Stimulated activated naive CD8-positive, alpha-beta T cell treated with anti-CD3 and anti-CD28 coated beads, Interleukin-15, Interleukin-2, amounts not matched to agents 100 ng/mL and 50 ng/mL, for 24 hours (primary cell): ENCODE measurements around the gene SP8.

Source experiments
- H3K27ac Mint-ChIP-seq: one replicate; pipeline ENCODE4 v1.8.0; 2021; ENCODE audit warnings: mild to moderate bottlenecking, mixed read lengths
- H3K27me3 Mint-ChIP-seq: one replicate; pipeline ENCODE4 v1.8.0; 2021; ENCODE audit warnings: mixed read lengths
- H3K36me3 Mint-ChIP-seq: one replicate; pipeline ENCODE4 v1.8.0; 2021; ENCODE audit warnings: low read depth, mixed read lengths
- H3K4me1 Mint-ChIP-seq: one replicate; pipeline ENCODE4 v1.8.0; 2021; ENCODE audit warnings: low read depth, mixed read lengths
- H3K4me3 Mint-ChIP-seq: one replicate; pipeline ENCODE4 v1.8.0; 2021; ENCODE audit warnings: mild to moderate bottlenecking, mixed read lengths
- H3K9me3 Mint-ChIP-seq: one replicate; pipeline ENCODE4 v1.8.0; 2021; ENCODE audit warnings: mixed read lengths

Gene SP8

GRCh38 chr7:20798081-20798693 is 11.5 kb upstream of the SP8 start:
- H3K9me3 Mint-ChIP-seq, result no peaks in the 10 kb centered on the region
- H3K27me3 Mint-ChIP-seq, result peaks cover 63% of the 10 kb centered on the region
- H3K4me1 Mint-ChIP-seq, result peaks cover 17% of the 10 kb centered on the region
- H3K36me3 Mint-ChIP-seq, result no peaks in the 10 kb centered on the region
- H3K27ac Mint-ChIP-seq, result no peak overlapping the region
- no peak overlapping the region for H3K4me3 Mint-ChIP-seq

GRCh38 chr7:20797462-20798080 is 10.9 kb upstream of the SP8 start:
- Mint-ChIP-seq H3K4me1 (peaks cover 17% of the 10 kb centered on the region), H3K4me3 (peak overlapping the region; percentile 78), H3K36me3 (no peaks in the 10 kb centered on the region), H3K27me3 (peaks cover 68% of the 10 kb centered on the region), H3K9me3 (no peaks in the 10 kb centered on the region), H3K27ac (no peak overlapping the region)

DNA sequence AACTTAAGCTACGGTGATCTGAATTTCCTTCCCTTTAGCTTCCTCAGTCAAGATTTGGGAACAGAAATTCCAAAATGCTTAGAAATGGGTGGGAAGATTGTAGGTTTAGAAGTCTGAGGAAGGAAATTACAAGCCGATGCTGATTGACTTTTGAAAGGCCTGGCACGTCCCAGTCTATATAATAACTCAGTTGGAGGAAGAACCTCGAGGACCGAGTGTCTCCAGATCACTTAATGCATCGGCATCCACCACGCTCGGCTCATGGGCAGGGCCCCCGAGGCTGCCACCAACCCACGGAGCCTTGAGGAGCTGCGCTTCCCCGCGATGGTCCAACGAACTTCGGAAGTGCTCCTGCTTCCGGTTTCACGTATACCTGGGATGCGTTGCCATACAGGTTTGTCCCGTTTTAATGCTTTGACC is 10.4 kb upstream of the SP8 start:
- Mint-ChIP-seq H3K4me3 (peak overlapping the region; percentile 78), H3K27ac (no peak overlapping the region), H3K36me3 (no peaks in the 10 kb centered on the region), H3K27me3 (peaks cover 73% of the 10 kb centered on the region), H3K4me1 (peaks cover 17% of the 10 kb centered on the region), H3K9me3 (no peaks in the 10 kb centered on the region)

DNA sequence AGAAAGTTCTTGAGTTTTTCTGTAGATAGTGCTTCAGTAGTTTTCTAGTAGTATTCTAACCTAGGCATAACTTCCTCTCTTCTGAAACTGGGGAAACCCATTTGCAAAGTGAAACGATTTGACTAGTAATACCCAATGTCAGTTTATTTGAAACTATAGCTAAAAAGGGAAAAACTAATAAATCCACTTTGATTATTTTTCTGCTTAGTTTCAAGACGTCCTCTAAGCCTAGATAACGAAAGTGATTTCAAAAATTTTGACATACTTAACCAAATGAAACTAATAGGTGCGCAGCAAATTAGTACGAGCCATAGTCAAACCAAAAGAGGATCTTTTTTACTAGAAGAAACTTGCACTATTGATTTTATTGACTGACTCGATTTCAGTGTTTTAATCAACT is 9.8 kb upstream of the SP8 start:
- H3K4me1 Mint-ChIP-seq, result peaks cover 17% of the 10 kb centered on the region
- H3K9me3 Mint-ChIP-seq, result no peaks in the 10 kb centered on the region
- H3K27me3 Mint-ChIP-seq, result peaks cover 78% of the 10 kb centered on the region
- H3K4me3 Mint-ChIP-seq, result peak overlapping the region; percentile 30
- peaks cover 3% of the 10 kb centered on the region for H3K36me3 Mint-ChIP-seq
- no peak overlapping the region for H3K27ac Mint-ChIP-seq

- peaks cover 17% of the 10 kb centered on the region for H3K4me1 Mint-ChIP-seq
- H3K9me3 Mint-ChIP-seq, result no peaks in the 10 kb centered on the region
Measured at GRCh38 chr7:20795881-20796280, 9.2 kb upstream of the SP8 start.

DNA sequence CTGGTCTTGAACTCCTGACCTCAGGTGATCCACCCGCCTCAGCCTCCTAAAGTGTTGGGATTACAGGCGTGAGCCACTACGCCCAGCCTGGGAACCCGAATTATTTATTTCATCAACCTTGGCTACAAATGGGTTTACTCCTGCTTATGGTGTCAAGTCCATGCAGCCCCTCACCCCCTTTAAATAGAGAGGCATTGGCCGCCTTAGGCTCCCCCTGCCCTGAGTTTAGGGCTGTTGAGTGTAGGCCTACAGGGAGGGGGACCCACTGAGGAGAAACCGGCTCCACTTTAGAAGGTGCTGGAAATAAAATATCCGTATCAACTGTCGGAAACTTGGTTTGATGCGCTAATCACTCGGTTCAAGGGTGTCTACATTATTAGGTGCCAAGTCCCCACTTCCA is 8.7 kb upstream of the SP8 start:
- Mint-ChIP-seq H3K27me3 (peaks cover 86% of the 10 kb centered on the region), H3K4me3 (no peak overlapping the region), H3K27ac (no peak overlapping the region), H3K9me3 (no peaks in the 10 kb centered on the region), H3K4me1 (peaks cover 17% of the 10 kb centered on the region), H3K36me3 (peaks cover 5% of the 10 kb centered on the region)

More at GRCh38 chr7:20795881-20796280, 9.2 kb upstream of the SP8 start:
- peaks cover 5% of the 10 kb centered on the region for H3K36me3 Mint-ChIP-seq
- H3K27ac Mint-ChIP-seq, result no peak overlapping the region
- no peak overlapping the region for H3K4me3 Mint-ChIP-seq
- H3K27me3 Mint-ChIP-seq, result peaks cover 82% of the 10 kb centered on the region

GRCh38 chr7:20794676-20795075 is 8.0 kb upstream of the SP8 start:
- Mint-ChIP-seq H3K4me3 (no peak overlapping the region), H3K27me3 (peaks cover 86% of the 10 kb centered on the region), H3K36me3 (peaks cover 5% of the 10 kb centered on the region), H3K27ac (no peak overlapping the region), H3K9me3 (no peaks in the 10 kb centered on the region), H3K4me1 (peaks cover 17% of the 10 kb centered on the region)

DNA sequence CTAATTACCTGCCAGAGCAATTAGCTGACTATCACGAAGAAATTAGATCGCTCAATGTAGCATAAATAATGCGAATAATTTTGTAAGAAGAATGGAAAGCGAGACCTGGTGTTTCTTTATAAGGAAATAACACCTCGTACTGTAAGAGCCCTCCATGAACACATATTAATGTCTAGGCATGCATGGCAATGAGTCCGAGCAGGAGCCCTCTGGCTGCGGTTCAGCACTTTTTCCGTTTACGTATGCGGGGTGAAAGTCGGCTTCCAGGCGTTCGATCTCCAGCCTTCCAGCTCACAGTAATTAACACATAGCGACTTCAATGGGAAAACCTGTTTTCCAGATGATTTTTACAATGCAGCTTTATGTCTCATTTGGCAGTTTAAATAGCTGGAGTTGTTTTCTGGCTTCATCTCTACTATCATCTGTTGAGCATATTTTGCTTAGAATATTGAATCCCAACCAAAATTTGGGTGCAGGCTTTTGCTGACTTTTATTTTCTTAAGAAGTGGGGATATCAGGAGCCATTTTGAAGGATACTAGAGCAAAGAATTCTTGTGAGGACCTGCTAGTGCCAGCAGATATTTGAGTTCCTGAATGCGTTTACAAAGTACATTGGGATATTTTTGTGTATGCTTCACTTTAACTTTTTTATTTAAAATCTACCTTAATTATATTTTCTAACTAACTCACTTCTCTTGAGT is 7.2 kb upstream of the SP8 start:
- Mint-ChIP-seq H3K27ac (no peak overlapping the region), H3K27me3 (peaks cover 83% of the 10 kb centered on the region), H3K4me1 (peaks cover 14% of the 10 kb centered on the region), H3K36me3 (peaks cover 5% of the 10 kb centered on the region), H3K4me3 (no peak overlapping the region), H3K9me3 (no peaks in the 10 kb centered on the region)

DNA sequence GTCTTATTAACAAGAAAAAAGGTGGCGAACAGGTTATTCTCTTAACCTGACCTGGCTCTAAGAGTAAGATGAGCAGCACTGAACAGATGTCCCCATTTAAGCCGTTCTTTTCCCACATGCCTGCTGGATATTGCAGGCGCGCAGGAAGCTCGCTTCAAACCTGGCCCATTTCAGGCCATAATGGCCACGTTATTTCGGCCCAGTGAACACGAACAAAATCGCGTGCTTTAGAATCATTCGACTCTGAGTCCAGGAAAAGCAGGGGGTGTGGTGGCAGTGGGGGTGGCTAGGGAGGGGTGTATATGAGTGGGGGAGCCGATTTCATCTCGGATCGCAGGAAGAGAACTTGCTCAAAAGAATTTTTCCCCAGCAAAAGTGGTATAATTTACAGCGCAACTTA is 6.6 kb upstream of the SP8 start:
- Mint-ChIP-seq H3K36me3 (peaks cover 5% of the 10 kb centered on the region), H3K27ac (no peak overlapping the region), H3K27me3 (peaks cover 85% of the 10 kb centered on the region), H3K4me1 (peaks cover 11% of the 10 kb centered on the region), H3K9me3 (no peaks in the 10 kb centered on the region), H3K4me3 (no peak overlapping the region)

- no peak overlapping the region for H3K27ac Mint-ChIP-seq
- H3K4me3 Mint-ChIP-seq, result no peak overlapping the region
- H3K27me3 Mint-ChIP-seq, result peaks cover 90% of the 10 kb centered on the region
- peaks cover 12% of the 10 kb centered on the region for H3K9me3 Mint-ChIP-seq
- peaks cover 12% of the 10 kb centered on the region for H3K4me1 Mint-ChIP-seq
- peaks cover 14% of the 10 kb centered on the region for H3K36me3 Mint-ChIP-seq
Measured at GRCh38 chr7:20791538-20792434, 5.1 kb upstream of the SP8 start.

GRCh38 chr7:20790375-20790774 is 3.7 kb upstream of the SP8 start:
- Mint-ChIP-seq H3K9me3 (peaks cover 12% of the 10 kb centered on the region), H3K4me1 (peaks cover 18% of the 10 kb centered on the region), H3K27me3 (peaks cover 90% of the 10 kb centered on the region), H3K36me3 (peaks cover 14% of the 10 kb centered on the region), H3K27ac (no peak overlapping the region), H3K4me3 (no peak overlapping the region)

GRCh38 chr7:20788420-20788990 is 1.8 kb upstream of the SP8 start:
- Mint-ChIP-seq H3K9me3 (peaks cover 12% of the 10 kb centered on the region), H3K36me3 (peaks cover 14% of the 10 kb centered on the region), H3K27ac (no peak overlapping the region), H3K27me3 (peaks cover 82% of the 10 kb centered on the region), H3K4me3 (no peak overlapping the region), H3K4me1 (peaks cover 24% of the 10 kb centered on the region)

- Mint-ChIP-seq H3K4me1 (peaks cover 26% of the 10 kb centered on the region), H3K36me3 (peaks cover 14% of the 10 kb centered on the region), H3K9me3 (peaks cover 12% of the 10 kb centered on the region), H3K4me3 (peak overlapping the region; percentile 59), H3K27ac (peak overlapping the region; percentile 61), H3K27me3 (peaks cover 82% of the 10 kb centered on the region)
Measured at GRCh38 chr7:20787660-20788419, 1.2 kb upstream of the SP8 start.

DNA sequence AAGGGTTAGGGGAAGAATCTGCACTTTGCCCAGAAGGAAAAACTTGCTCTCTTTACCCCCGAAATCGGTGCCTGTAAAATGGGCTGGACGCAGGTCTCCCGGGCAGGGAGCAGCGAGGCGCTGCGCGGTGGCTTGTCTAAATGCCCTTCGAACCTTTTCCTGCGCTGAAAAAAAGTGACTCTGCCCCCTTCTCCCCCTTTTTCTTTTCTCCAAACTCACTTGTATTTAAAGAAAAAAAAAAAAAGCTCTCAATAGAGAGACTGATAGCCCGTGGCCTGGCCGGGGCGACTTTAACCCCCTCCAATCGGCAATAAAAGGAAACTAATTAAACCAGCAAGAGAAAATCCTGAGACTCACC is 286 bp downstream of the SP8 start:
- peak overlapping the region; percentile 67 for H3K27ac Mint-ChIP-seq
- H3K4me3 Mint-ChIP-seq, result peak overlapping the region; percentile 72
- peaks cover 10% of the 10 kb centered on the region for H3K36me3 Mint-ChIP-seq
- H3K9me3 Mint-ChIP-seq, result peaks cover 12% of the 10 kb centered on the region
- peaks cover 82% of the 10 kb centered on the region for H3K27me3 Mint-ChIP-seq
- H3K4me1 Mint-ChIP-seq, result peaks cover 26% of the 10 kb centered on the region
